Tibial artery (tissue), 4 donors: Measurements from ENCODE around the gene TIPRL.
A peak's percentile ranks its signal among the peaks of the same experiment; 100 is the strongest.

Source experiments
- DNase-seq, 2 donors: peaks; one replicate each; pipeline ENCODE4 v3.0.0-alpha.2; 2019
- H3K27ac ChIP-seq, 2 donors: fragments of 200-600 bp; sonication (generic) in 1 of 2; 1 replicate in 1 of 2; 2 replicates in 1 of 2; pipeline ENCODE4 v1.5.1; 2018 to 2019; ENCODE audit warnings: mild to moderate bottlenecking in 1 of 2
- H3K27me3 ChIP-seq, 2 donors: fragments of 200-600 bp; sonication (generic) in 1 of 2; one replicate each; pipeline versions ENCODE4 v1.5.1 to v1.6.0; 2016 to 2019
- H3K36me3 ChIP-seq, 3 donors: fragments of 200-600 bp; sonication (generic) in 2 of 3; one replicate each; pipeline ENCODE4 v1.5.1; 2016 to 2019; ENCODE audit warnings: mild to moderate bottlenecking in 2 of 3
- H3K4me1 ChIP-seq, 4 donors: fragments of 200-600 bp; sonication (generic) in 2 of 4; 1 replicate in 3 of 4; 2 replicates in 1 of 4; pipeline ENCODE4 v1.5.1; 2016 to 2019
- H3K4me3 ChIP-seq, 2 donors: fragments of 200-600 bp; sonication (generic) in 1 of 2; 1 replicate in 1 of 2; 2 replicates in 1 of 2; pipeline ENCODE4 v1.5.1; 2018 to 2019; ENCODE audit warnings: mild to moderate bottlenecking in 2 of 2
- H3K9me3 ChIP-seq, 3 donors: fragments of 200-600 bp; sonication (generic) in 1 of 3; one replicate each; pipeline ENCODE4 v1.5.1; 2016 to 2019
- intact Hi-C: fragments of 100-400 bp; cut with DNase I; formaldehyde crosslinking; loops from one replicate; pipeline ENCODE4 v1.15.0; 2023; ENCODE audit warnings: low total_unique reads
- TF ChIP-seq, protein P1 (sequence below), 2 experiments: fragments of 200-600 bp in 1 of 2; fragments of 450-650 bp in 1 of 2; IDR thresholded peaks; one replicate each; pipeline ENCODE4 v1.5.1; 2017 to 2019; ENCODE audit warnings: antibody characterized with exemption in 2 of 2, mild to moderate bottlenecking in 1 of 2, moderate library complexity in 1 of 2

The TIPRL gene

DNA sequence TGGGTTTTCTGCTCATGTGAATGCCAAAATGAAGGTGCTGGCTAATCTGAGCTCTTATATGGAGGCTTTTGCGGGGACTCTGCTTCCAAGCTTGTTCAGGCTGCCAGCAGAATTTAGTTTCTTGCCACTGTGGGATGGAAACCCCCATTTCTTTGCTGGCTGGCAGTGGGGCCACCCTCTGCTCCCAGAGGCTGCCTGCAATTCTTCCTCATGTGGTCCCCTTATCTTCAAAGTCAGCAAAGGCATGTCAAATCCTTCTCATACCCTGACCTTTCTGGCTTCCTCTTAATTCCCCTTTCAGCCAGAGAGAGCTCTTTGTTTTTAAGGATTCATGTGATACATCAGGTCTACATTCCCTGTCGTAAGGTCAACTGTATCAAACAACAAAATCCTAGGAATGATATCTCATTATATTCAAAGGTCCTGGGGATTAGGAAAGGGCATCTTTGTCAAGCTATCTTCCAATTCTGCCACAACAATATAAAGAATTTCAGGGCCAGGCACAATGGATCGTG, 36.8 kb upstream of the TIPRL start:
- Histone ChIP-seq H3K27ac (no peak overlapping the region), H3K36me3 (no peaks in the 10 kb centered on the region), H3K4me1 (peaks cover 0 to 10% (median 1%) of the 10 kb centered on the region in 4 donors), H3K4me3 (no peak overlapping the region), H3K9me3 (no peaks in the 10 kb centered on the region), H3K27me3 (no peaks in the 10 kb centered on the region)
- TF ChIP-seq, protein P1, sequence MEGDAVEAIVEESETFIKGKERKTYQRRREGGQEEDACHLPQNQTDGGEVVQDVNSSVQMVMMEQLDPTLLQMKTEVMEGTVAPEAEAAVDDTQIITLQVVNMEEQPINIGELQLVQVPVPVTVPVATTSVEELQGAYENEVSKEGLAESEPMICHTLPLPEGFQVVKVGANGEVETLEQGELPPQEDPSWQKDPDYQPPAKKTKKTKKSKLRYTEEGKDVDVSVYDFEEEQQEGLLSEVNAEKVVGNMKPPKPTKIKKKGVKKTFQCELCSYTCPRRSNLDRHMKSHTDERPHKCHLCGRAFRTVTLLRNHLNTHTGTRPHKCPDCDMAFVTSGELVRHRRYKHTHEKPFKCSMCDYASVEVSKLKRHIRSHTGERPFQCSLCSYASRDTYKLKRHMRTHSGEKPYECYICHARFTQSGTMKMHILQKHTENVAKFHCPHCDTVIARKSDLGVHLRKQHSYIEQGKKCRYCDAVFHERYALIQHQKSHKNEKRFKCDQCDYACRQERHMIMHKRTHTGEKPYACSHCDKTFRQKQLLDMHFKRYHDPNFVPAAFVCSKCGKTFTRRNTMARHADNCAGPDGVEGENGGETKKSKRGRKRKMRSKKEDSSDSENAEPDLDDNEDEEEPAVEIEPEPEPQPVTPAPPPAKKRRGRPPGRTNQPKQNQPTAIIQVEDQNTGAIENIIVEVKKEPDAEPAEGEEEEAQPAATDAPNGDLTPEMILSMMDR (IDR thresholded peaks at IDR 0.05) = no peak
- no peak for DNase-seq
- intact Hi-C loops = loop anchor here (10.0 kb wide), 1 partner anchor 57 kb away; no protein-coding TSS in a partner anchor

GRCh38 chr1:168145184-168146159, 33.3 kb upstream of the TIPRL start:
- peak; percentile 83 to 90 for DNase-seq
- peaks cover 0 to 9% (median 0%) of the 10 kb centered on the region in 4 donors for H3K4me1 ChIP-seq
- peak overlapping the region in 1 of 2 donors; percentile 33 for H3K27ac ChIP-seq
- intact Hi-C loops = loop anchor here (10.0 kb wide), 1 partner anchor 61 kb away; no protein-coding TSS in a partner anchor
- H3K4me3 ChIP-seq = no peak overlapping the region
- H3K27me3 ChIP-seq = no peaks in the 10 kb centered on the region
- H3K36me3 ChIP-seq = no peaks in the 10 kb centered on the region
- no peaks in the 10 kb centered on the region for H3K9me3 ChIP-seq
- TF ChIP-seq, protein P1 (IDR thresholded peaks at IDR 0.05) = peak; percentile 91 to 98

- no peak for DNase-seq
- H3K4me3 ChIP-seq = no peak overlapping the region
- intact Hi-C loops = loop anchor here (10.0 kb wide), 1 partner anchor 61 kb away; no protein-coding TSS in a partner anchor
- H3K27ac ChIP-seq = no peak overlapping the region
- no peaks in the 10 kb centered on the region for H3K36me3 ChIP-seq
- H3K9me3 ChIP-seq = no peaks in the 10 kb centered on the region
- H3K4me1 ChIP-seq = peaks cover 0 to 9% (median 0%) of the 10 kb centered on the region in 4 donors
- TF ChIP-seq, protein P1 (IDR thresholded peaks at IDR 0.05) = no peak
- no peaks in the 10 kb centered on the region for H3K27me3 ChIP-seq
These were observed 32.6 kb upstream of the TIPRL start for GRCh38 chr1:168146160-168146539.

GRCh38 chr1:168146626-168147025, 32.1 kb upstream of the TIPRL start:
- intact Hi-C loops = loop anchor here (10.0 kb wide), 1 partner anchor 62 kb away; no protein-coding TSS in a partner anchor
- H3K27me3 ChIP-seq = no peaks in the 10 kb centered on the region
- no peak for DNase-seq
- H3K4me1 ChIP-seq = peaks cover 0 to 9% (median 0%) of the 10 kb centered on the region in 4 donors
- no peak overlapping the region for H3K4me3 ChIP-seq
- H3K9me3 ChIP-seq = no peaks in the 10 kb centered on the region
- H3K27ac ChIP-seq = no peak overlapping the region
- TF ChIP-seq, protein P1 (IDR thresholded peaks at IDR 0.05) = no peak
- H3K36me3 ChIP-seq = no peaks in the 10 kb centered on the region

DNA sequence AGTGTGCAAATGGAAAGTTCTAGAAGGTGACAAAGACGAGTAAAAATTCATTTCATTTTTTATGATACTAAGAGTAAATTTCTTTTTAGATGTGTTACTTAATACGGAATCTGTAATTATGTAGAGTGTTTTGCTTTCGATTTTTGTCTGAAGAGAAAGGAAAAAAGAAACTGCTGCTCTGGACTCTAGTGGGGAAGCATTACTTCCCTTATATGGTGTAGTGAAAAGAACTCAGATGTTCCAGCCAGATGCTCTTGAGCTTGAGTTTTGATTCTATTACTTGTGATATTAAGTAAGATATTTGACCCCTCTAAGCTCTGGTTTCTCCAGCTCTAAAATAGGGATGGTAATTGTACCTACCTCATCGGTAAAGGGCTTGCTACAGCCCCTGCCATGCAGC, 29.8 kb upstream of the TIPRL start:
- DNase-seq = no peak
- no peaks in the 10 kb centered on the region for H3K9me3 ChIP-seq
- H3K27me3 ChIP-seq = no peaks in the 10 kb centered on the region
- no peak overlapping the region for H3K4me3 ChIP-seq
- peak overlapping the region in 1 of 2 donors; percentile 65 for H3K27ac ChIP-seq
- H3K4me1 ChIP-seq = peaks cover 0 to 9% (median 0%) of the 10 kb centered on the region in 4 donors
- TF ChIP-seq, protein P1 (IDR thresholded peaks at IDR 0.05) = no peak
- intact Hi-C loops = loop anchor here (10.0 kb wide), 1 partner anchor 64 kb away; no protein-coding TSS in a partner anchor
- H3K36me3 ChIP-seq = no peaks in the 10 kb centered on the region
